Activated naive CD4-positive, alpha-beta T cell treated with anti-CD3 and anti-CD28 coated beads, Interleukin-2, amount 50 U/mL, for 16 hours (primary cell): ENCODE measurements around the gene CALM1.
A peak's percentile ranks its signal among the peaks of the same experiment; 100 is the strongest.
"Not testable (repeated sequence)": the region's sequence is repeated elsewhere in the genome, so short reads cannot be mapped to it uniquely, and the experiment has no call there.

Experiments
- DNase-seq: peaks from one replicate; pipeline ENCODE4 v3.0.0-alpha.2; 2020

CALM1 gene

GRCh38 chr14:90383731-90384542 is 12.9 kb upstream of the CALM1 start:
- peak; percentile 55 for DNase-seq

- no peak for DNase-seq
Observed at GRCh38 chr14:90384543-90384911, 12.3 kb upstream of the CALM1 start.

GRCh38 chr14:90386321-90386720 is 10.5 kb upstream of the CALM1 start:
- DNase-seq: no peak

GRCh38 chr14:90387206-90387760 is 9.5 kb upstream of the CALM1 start:
- DNase-seq: no peak

GRCh38 chr14:90388437-90388836 is 8.4 kb upstream of the CALM1 start:
- no peak for DNase-seq

GRCh38 chr14:90388982-90389381 is 7.8 kb upstream of the CALM1 start:
- no peak for DNase-seq

- DNase-seq: no peak
Observed at GRCh38 chr14:90393966-90394365, 2.9 kb upstream of the CALM1 start.

GRCh38 chr14:90394782-90395181 is 2.0 kb upstream of the CALM1 start:
- DNase-seq: not testable (repeated sequence)

- peak; percentile 62 for DNase-seq
Observed at GRCh38 chr14:90397425-90398314, 841 bp downstream of the CALM1 start.

- peak; percentile 62 for DNase-seq
Observed at GRCh38 chr14:90398315-90398839, 1.5 kb downstream of the CALM1 start.

- no peak for DNase-seq
Observed at GRCh38 chr14:90398841-90399540, 2.2 kb downstream of the CALM1 start.

- DNase-seq: peak; percentile 86
Observed at GRCh38 chr14:90399541-90400444, 3.0 kb downstream of the CALM1 start.

GRCh38 chr14:90400904-90401561 is 4.2 kb downstream of the CALM1 start:
- no peak for DNase-seq

GRCh38 chr14:90402016-90402415 is 5.2 kb downstream of the CALM1 start:
- DNase-seq: no peak

- no peak for DNase-seq
Observed at GRCh38 chr14:90403065-90403464, 6.2 kb downstream of the CALM1 start.

- DNase-seq: no peak
Observed at GRCh38 chr14:90405101-90405500, 8.3 kb downstream of the CALM1 start.

- DNase-seq: no peak
Observed at GRCh38 chr14:90405755-90406154, 8.9 kb downstream of the CALM1 start.

GRCh38 chr14:90406384-90406798 is 9.6 kb downstream of the CALM1 start:
- DNase-seq: no peak

- DNase-seq: no peak
Observed at GRCh38 chr14:90407230-90407629, 10.4 kb downstream of the CALM1 start.

GRCh38 chr14:90408713-90409112 is 11.9 kb downstream of the CALM1 start:
- no peak for DNase-seq

GRCh38 chr14:90409209-90409730 is 12.4 kb downstream of the CALM1 start:
- no peak for DNase-seq
